Calu3 (cell line): ENCODE results near the gene RSU1. TPM values are rescaled to one million over a fixed set of nuclear protein-coding genes. Genes with fewer than 3 reads are reported as not detected.

ENCODE experiments used
- BruUV-seq: library from RNA; stranded (reverse); fragments of 400-500 nt; replicated peaks from 2 replicates; lab custom pipeline; 2021; lab: Mats Ljungman, UMichigan
- CTCF ChIA-PET: fragments of 300-600 bp; sonication (Branson Sonifier 250); formaldehyde crosslinking; loops from one replicate; lab custom pipeline; 2022; ENCODE audit warnings: antibody characterized with exemption; lab: Charles Lee
- DNase-seq: peaks from one replicate; pipeline ENCODE4 v3.0.0; 2022
- H3K27ac Mint-ChIP-seq: one replicate; pipeline ENCODE4 v1.8.0; 2022; ENCODE audit warnings: mixed read lengths; ENCODE audit not compliant: unreplicated experiment
- H3K27me3 Mint-ChIP-seq: one replicate; pipeline ENCODE4 v1.8.0; 2022; ENCODE audit warnings: mixed read lengths; ENCODE audit not compliant: unreplicated experiment
- H3K36me3 Mint-ChIP-seq: one replicate; pipeline ENCODE4 v1.8.0; 2022; ENCODE audit warnings: mild to moderate bottlenecking, moderate library complexity, mixed read lengths; ENCODE audit not compliant: insufficient read depth, unreplicated experiment
- H3K4me1 Mint-ChIP-seq: one replicate; pipeline ENCODE4 v1.8.0; 2022; ENCODE audit warnings: mild to moderate bottlenecking, low read depth, mixed read lengths; ENCODE audit not compliant: unreplicated experiment
- H3K4me3 Mint-ChIP-seq: one replicate; pipeline ENCODE4 v1.8.0; 2022; ENCODE audit warnings: mild to moderate bottlenecking, low read depth, moderate library complexity, mixed read lengths; ENCODE audit not compliant: unreplicated experiment
- H3K9me3 Mint-ChIP-seq: one replicate; pipeline ENCODE4 v1.8.0; 2022; ENCODE audit warnings: low read depth, mixed read lengths; ENCODE audit not compliant: unreplicated experiment
- CTCF ChIP-seq: fragments of 200-600 bp; IDR thresholded peaks from one replicate; pipeline ENCODE4 v1.8.0; 2022; ENCODE audit warnings: antibody characterized with exemption; ENCODE audit not compliant: unreplicated experiment
- intact Hi-C: fragments of 100-400 bp; cut with micrococcal nuclease; formaldehyde crosslinking; loops from one replicate; pipeline ENCODE4 v1.10.0; 2022; ENCODE audit not compliant: unreplicated experiment
- total RNA-seq: library from RNA; stranded (reverse); gene quantifications from 2 replicates; pipeline ENCODE4 v1.2.3, GENCODE V29; 2022

RSU1 gene
- total RNA-seq, 1 experiment from 2014 or later, result 56.8 TPM

GRCh38 chr10:16748749-16749148 is 68.5 kb downstream of the RSU1 start:
- intact Hi-C loops, result no loop called here
- DNase-seq, result no peak
- H3K9me3 Mint-ChIP-seq, result no peaks in the 10 kb centered on the region
- H3K27ac Mint-ChIP-seq, result no peak overlapping the region
- no peak for TF ChIP-seq CTCF
- no peaks in the 10 kb centered on the region for H3K4me1 Mint-ChIP-seq
- H3K4me3 Mint-ChIP-seq, result no peak overlapping the region
- CTCF ChIA-PET, result no interaction called here
- H3K27me3 Mint-ChIP-seq, result no peaks in the 10 kb centered on the region
- no peaks in the 10 kb centered on the region for H3K36me3 Mint-ChIP-seq
- BruUV-seq, result no TSS peak

GRCh38 chr10:16746856-16747255 is 70.4 kb downstream of the RSU1 start:
- Mint-ChIP-seq H3K27me3 (no peaks in the 10 kb centered on the region), H3K4me3 (no peak overlapping the region), H3K27ac (no peak overlapping the region), H3K9me3 (no peaks in the 10 kb centered on the region), H3K4me1 (no peaks in the 10 kb centered on the region), H3K36me3 (no peaks in the 10 kb centered on the region)
- no peak for DNase-seq
- intact Hi-C loops, result no loop called here
- TF ChIP-seq CTCF, result no peak
- CTCF ChIA-PET, result no interaction called here
- BruUV-seq, result no TSS peak

- no peaks in the 10 kb centered on the region for H3K36me3 Mint-ChIP-seq
- H3K27me3 Mint-ChIP-seq, result no peaks in the 10 kb centered on the region
- no peak overlapping the region for H3K27ac Mint-ChIP-seq
- no peak for TF ChIP-seq CTCF
- BruUV-seq, result no TSS peak
- no peaks in the 10 kb centered on the region for H3K4me1 Mint-ChIP-seq
- no peak overlapping the region for H3K4me3 Mint-ChIP-seq
- intact Hi-C loops, result no loop called here
- H3K9me3 Mint-ChIP-seq, result no peaks in the 10 kb centered on the region
- CTCF ChIA-PET, result no interaction called here
- no peak for DNase-seq
Observed at GRCh38 chr10:16745061-16745460, 72.2 kb downstream of the RSU1 start.

- Mint-ChIP-seq H3K4me1 (no peaks in the 10 kb centered on the region), H3K27ac (no peak overlapping the region), H3K27me3 (no peaks in the 10 kb centered on the region), H3K36me3 (no peaks in the 10 kb centered on the region), H3K9me3 (peaks cover under 1% of the 10 kb centered on the region), H3K4me3 (no peak overlapping the region)
- no TSS peak for BruUV-seq
- TF ChIP-seq CTCF, result no peak
- no peak for DNase-seq
- intact Hi-C loops, result no loop called here
- CTCF ChIA-PET, result no interaction called here
Observed at GRCh38 chr10:16742165-16742960, 74.9 kb downstream of the RSU1 start.
